COLO668 (cell line): ENCODE data around the gene PHEX.

Experiments used
- DNase-seq: peaks from one replicate; lab custom pipeline; 2025; ENCODE audit not compliant: unreplicated experiment; lab: John Stamatoyannopoulos, UW

Gene PHEX

DNA sequence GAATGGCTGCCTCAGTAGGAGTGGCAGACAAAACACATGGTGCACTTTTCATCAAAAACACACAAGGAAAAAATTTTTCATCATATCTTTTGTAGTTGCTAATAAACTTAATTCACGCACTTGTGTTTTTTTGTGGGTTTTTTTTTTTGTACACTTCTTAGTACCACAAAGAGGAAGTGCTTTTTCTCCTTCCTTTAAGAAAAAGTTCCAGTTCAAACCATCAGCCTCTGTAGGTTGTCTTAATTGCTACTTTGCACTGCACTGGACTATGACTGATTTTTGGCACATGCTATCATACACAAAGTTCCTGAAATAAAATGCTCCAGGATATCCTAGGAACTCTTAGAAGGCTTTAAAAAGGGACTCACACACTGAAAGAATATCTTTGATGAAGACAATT is at the start of gene PHEX:
Gene PHEX, plus strand, starts transcription at position 242 of the 400 bp plus-strand sequence. CDS start 681 bp downstream, outside the sequence.
- no peak for DNase-seq

DNA sequence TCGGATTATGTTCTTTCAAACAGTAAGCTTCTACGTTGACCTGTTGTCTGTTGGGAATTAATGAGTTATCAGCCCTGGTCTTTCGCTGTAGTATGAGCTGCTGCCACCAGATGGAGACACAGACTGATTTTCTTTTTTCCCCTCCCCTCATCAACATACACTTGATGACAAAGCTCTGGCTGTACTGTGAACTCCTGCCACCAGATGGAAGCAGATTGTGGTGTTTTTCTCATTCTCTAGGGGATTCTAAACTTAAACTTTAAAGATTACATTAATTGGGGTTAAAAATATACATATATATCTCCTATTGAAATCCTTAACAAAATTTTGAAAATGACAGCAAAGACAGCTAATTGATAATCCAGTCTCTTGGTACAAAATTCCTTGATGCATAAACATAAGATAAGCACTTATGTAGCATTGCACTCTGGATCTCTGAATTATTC is 46.8 kb upstream of the PHEX start:
- DNase-seq: peak; percentile 44

DNA sequence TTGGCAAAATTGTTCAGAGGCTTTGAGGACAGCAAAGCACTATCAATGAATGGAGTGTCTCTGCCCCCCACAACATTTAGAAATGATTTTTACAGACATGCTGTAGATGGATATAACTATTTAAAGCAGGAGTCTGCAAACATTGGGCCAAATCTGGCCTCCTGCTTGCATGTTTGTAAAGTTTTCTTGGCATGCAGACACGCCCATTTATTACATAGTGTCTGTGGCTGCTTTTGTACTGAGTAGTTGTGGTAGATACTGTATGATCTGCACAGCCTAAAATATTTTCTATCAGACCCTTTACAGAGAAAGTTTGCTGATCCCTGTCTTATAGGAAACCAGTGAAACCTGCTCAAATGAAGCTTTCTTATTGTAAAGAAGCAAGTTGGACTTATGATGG is 45.5 kb upstream of the PHEX start:
- no peak for DNase-seq

DNA sequence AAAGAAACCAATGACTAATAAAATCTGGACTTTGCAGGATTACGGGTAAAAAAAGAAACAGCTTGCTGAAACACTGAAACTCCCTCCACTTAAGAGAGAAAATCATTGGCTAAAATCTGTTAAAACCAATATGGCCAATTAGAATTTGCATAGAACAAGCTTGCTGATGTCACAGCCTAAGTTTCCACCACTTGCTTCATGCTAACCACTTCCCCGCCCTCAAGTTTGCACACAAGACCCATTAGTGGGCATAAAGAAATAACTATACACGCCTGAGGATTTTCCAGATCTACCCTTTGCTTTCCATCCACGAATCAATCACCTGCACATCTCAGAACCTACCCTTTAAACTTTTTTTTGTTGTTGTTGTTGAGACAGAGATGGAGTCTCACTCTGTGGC is 42.7 kb upstream of the PHEX start:
- DNase-seq: no peak

DNA sequence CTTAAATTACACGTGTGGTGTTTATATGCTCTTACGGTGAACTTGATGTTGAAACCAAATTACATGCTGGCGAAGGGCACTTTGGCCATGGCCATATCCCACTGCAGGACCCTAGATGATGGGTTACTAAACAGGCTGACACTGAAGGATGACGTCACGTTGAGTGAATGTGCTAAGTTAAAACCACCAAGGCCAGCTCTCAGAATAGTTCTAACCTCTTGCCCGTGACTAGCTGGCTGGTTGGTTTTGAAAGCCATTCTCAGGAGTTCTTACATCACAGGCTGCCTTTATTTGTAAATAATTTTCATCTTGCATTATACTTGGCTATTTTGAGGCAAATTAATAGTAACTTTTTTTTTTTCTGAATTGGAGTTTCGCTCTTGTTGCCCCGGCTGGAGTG is 41.3 kb upstream of the PHEX start:
- no peak for DNase-seq

DNA sequence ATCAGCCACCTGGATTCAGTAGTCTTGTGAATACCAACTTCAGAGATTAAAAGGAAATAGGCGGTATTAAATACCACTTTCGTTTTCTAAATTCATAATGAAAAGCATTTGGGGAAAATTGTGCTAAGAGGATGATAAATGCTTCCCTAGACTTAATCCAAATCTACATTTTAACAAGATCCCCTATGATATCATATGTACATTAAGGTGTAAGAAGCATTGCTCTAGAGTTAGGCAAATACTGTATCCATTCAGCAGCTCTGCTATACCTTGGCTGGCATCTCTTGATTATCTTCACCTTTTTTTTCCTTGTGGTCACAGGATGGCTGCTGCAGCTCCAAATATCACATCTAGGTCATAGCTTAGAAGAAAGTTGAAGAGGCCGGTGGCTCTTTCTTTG is 40.6 kb upstream of the PHEX start:
- no peak for DNase-seq

DNA sequence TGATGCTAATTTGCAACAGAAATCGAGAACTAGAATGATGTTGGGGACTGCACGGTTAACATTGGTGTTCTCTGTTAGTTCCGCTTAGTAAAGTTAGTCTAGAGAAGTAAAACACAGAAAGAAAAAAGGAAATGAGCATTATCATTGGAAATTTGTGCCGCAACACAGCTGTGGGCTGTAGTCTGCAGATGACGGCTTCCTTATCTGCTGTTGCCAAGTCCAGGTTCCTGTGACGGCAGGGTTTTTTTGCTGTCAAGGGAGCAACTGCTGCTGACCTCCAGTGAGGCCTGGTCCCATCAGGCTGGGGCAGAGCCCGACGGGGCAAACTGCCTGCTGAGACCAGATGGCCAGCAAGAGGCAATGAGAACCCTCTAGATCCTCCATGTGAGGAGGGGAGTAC is 38.9 kb upstream of the PHEX start:
- DNase-seq: no peak

DNA sequence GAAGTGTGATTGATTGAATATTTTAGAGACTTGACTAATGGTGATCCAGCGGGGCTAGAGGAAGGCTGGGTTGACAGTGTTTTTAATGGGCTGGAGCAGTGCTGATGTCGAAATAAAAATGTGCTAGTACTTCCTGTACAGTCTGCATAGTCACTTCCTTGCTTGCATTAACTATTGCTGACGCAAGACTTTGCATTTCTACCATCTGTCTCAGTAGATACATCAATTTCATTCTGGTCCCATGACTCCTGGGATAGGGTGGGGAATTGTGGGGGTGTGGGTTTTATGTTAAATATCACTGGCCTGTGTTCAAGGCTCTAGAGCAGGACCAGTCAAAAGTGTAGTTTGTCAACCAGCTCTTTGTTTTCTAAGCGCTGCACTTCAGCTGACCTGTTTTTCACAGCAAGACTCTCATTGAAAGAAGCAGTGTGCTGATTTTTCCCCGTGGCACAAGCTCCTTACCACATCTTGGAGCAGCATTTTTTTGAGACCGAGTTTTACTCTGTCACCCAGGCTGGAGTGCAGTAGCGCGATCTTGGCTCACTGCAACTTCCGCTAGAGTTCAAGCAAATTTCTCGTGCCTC is 35.2 kb upstream of the PHEX start:
- no peak for DNase-seq

DNA sequence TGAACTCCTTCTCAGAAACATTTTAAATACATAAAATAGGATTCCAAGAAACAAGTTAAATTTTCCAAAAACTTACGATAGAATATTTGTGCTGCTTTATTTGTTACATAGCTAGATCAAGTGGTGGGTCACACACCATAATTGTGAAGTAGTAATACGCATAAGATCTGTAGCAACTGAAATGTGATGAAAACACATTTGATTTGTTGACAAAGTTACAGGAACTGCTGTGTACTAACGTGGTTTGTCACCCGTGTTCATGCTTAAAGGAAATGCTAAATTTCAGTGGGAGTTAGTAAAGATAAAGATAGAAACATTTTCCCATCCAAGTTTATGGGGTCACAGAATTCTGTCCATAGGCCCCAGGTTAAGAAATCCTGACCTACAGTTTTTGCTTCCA is 34.1 kb upstream of the PHEX start:
- DNase-seq: no peak

DNA sequence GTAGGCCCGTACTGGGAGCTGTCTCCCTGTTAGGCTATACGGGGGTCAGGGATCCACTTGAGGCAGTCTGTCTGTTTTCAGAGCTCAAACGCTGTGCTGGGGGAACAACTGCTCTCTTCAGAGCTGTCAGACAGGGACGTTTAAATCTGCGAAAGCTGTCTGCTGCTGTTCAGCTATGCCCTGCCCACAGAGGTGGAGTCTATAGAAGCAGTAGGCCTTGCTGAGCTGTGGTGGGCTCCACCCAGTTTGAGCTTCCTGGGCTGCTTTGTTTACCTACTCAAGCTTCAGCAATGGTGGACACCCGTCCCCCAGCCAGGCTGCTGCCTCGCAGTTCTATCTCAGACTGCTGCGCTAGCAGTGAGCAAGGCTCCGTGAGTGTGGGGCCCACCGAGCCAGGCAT is 27.3 kb upstream of the PHEX start:
- no peak for DNase-seq

DNA sequence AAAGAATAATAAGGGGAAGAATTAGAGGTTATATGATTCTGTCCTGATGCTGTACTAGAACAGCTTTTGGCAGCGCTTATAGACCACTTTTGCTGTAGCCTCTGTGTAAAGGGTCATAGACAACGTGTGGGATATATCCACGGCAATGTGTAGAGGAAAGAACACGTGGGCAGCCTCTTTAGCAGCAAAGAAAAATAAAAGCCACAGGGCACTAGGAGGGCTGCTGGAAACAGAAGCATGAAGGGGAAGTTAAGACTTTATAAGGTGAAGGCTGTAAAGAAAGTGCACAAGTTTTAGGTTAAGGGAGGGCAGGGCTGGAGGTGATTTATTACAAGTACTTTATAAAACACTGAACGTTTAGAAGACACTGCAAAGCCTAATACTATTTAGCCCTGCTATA is 20.1 kb upstream of the PHEX start:
- DNase-seq: no peak

DNA sequence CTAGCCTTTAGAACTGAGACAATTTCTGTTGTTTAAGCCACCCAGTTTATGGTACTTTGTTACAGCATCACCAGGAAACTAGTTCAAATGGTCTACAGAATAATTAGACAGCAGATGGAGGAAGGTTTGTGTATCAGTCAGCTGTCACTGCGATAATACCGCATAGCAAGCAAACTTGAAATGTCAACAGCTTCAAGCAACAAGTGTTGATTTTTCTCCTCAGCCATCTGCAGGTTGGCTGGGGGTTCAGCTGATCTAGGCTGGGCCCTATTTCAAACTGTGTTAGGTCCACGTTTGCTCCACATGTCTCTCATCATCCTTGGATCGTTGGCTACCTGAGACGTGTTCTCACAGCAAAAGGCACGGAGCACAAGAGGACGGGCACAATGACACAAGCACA is 19.2 kb upstream of the PHEX start:
- DNase-seq: no peak

DNA sequence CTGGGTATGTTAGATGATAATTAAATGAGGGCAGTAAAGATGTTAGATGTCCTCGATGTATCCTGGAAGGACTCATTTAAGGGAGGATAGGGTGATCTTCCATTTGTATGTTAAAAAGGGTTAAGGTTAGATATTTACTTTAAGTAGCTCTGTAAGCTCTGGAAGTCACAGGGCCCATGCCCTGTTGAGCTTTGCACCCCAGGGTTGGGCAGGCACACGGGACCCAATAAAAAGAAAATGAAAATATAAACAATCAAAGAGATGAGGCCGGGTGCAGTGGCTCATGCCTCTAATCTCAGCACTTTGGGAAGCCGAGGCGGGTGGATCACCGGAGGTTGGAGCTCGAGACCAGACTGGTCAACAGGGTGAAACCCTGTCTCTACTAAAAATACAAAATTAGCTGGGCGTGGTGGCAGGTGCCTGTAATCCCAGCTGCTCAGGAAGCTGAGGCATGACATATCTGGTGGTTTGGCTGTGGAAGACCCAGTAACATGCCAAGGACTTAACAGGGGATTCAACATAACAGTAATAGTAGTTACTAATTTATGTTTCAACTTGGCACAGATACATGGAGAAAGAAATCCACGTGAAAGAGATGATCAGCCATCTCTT is 16.9 kb upstream of the PHEX start:
- DNase-seq: no peak

DNA sequence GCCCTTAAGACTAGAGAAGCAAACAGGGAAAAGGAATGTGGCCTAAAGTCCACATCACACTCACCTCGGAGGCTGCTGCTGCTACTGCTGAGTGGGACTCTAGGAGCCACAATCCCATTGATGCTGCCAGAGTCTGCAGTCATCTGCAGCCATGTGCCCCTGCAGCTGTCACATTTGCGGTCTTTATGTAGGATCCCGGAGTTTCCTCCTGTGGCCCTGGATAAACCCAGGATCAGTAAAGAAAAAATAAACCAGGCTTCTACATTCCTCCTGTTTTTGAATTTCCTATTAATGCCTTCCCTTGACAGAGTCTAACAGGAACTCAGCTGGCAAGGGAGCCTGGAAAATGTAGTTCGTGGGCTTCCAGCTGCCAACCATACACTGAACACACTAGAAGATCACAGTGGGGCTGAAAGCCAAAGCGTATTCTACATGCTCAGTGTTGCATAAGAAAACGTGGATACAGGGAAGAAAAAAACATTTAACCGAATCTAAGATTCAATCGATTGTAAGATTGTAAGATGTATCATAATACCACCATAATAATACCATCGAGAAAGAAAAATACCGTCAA is 10.3 kb upstream of the PHEX start:
- no peak for DNase-seq

DNA sequence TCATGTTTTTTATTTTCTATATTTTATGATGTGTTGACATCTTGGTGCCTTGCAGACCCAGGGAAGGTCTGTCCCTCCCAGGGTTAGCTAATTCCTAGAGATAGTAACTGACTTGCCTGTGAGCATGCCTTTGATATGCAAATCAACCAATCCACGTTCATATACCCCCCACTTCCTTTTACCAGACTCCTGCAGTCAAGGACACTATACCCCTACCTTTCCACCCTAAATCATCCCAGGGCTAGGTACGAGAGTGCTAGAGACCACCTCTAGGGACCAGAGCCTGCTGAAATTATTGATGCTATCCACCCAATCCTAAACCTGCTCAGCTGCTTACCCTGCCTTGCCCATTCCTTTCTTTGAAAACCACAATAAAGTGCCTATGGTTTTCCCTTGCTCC is 7.5 kb upstream of the PHEX start:
- no peak for DNase-seq

DNA sequence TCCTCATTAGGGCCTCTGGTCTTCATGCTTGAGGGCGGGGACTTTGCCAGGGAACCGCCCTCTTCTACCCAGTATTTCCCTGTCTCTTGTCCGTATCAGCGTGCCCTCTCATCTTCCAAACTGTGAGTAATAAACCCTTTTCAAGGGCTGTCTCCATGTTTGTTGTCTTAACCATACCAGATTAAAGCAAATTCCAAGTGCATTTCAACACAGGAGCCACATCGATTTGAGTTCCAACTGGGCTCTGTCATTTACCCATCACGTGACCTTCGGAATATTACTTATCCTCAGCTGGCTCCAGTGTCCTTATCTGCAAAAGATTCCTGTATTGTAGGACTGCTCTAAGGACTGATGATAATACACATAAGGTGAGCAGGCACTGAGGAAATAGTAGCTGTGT is 6.4 kb upstream of the PHEX start:
- no peak for DNase-seq

DNA sequence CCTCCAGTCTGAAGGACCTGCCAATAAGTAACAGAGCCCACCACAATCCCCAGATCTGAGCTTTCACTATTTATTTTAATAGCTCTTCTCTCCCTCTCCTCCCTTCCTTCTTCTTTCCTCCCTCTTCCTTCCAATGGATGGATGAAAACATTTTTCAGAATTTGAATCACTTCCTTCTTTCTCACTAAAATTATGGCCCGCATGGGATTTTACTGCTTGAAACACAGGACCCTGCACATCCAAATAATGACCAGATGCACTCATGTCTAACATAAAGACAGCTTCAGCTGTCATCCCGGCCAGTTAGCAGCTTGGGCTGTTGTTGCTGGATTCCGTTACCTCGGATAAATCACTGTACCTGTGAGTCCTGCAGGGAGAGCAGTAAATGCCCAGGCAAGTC is 5.4 kb upstream of the PHEX start:
- DNase-seq: no peak

DNA sequence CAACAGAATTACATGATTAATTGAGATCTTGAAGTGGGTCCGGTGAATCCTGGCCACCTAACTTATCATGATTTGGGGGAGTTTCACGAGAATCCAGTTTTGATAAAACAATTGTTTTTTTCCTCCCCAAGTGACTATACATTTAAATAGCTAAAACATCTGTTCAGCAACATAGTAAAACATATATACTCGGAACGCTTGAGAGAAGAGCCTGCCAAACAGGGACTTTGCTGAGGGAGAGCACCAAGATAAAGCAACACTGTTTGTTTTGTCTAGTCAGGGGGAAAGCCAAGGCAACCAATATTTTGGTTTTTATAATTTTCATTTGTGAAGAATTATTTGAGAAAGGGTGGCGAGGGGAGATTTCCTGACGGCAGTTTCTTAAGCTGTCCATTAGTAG is 381 bp downstream of the PHEX start:
- no peak for DNase-seq

DNA sequence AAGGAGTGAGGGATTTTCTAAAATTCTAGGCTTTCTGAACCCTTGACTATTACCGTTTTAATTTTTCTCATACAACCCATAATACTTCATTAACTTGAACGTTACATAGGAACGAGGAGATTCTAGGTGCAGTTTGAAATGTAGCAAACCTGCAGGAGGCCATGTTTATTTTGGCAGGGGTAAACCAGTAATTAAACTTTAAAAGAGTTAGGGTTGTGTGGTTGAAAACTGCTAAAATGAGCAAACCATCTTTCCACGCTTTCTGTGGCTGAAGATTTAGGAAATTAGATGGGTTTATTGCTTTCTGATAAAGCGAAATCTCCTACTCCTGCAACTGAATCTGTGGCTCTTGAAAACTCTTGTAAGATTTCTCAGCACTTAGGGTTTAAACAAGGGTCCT is 1.7 kb downstream of the PHEX start:
- DNase-seq: no peak

DNA sequence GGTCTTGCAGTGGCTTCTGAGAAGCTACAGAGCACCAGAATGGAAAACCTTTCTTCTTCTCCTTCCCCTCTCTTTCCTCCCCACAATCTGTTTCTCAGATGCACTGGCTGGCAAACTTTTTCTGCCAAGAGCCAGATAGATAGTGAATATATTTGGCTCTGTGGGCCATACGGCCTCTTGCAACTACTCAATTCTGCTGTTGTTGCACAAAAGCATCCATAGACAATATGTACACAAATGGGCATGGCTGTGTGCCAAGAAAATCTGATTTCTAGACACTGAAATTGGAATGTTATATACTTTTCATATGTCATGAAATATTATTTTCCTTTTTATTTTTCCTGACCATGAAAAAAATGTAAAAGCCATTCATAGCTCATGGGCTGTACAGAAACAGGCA is 3.1 kb downstream of the PHEX start:
- no peak for DNase-seq

DNA sequence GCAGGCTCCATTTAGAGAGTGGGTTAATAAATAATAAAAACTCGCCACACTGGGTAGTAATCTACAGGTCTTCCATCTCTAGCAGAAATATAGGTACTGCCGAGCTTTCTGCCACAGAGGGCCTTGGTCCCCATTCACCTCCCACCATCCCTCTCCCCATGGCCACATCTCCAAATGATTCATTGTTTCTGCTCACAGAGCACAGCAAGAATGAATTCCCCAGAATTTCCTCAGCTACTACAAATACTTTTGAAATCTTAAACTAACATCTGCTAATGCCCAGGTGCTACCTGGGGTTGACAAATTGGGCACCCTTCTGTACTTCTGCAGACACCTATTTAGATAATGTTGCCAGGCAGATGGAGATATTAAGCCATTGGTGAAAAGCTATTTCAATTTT is 5.1 kb downstream of the PHEX start:
- DNase-seq: no peak

DNA sequence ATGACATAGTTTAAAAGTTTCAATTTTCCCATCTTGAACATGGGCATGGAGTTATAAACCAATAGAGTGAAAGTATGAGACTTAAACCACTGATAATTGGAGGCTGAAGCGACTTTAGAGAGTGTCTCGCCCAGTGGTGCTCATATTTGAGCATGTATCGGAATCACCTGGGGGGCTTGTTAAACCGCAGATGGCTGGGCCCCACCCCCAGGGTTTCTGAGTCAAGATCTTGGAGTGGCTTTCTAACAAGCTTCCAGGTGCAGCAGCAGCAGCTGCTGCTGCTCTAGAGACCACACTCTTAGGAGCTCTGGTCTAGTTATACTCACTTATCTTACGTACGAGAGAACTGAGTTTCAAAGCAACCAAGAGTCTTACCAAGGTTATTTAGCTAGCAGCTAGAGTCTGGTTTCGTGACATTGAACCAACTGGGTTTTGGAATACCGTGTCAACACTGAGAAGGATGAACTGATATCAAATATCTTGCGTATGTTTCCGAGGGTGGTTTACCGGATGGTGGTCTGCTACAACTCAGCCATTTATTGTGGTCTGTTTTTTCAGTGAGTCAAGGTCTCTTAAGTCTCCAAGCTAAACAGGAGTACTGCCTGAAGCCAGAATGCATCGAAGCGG is 5.9 kb downstream of the PHEX start:
- no peak for DNase-seq

DNA sequence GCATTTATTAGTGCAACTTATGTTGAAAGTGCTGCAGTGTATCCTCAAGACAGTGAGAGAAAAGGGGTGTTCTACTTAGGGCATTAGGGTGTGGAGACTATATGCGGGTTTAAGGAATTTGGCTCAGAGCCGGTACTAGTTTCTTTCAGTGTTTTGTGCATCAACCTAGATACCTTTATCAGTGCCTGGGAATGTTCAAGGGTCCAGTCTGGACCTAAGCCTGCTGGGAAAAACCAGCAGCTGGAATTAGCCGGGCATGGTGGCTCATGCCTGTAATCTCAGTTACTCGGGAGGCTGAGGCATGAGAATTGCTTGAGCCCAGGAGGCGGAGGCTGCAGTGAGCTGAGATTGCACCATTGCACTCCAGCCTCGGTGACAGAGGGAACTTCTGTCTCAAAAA is 7.4 kb downstream of the PHEX start:
- DNase-seq: no peak
